22Rv1 (cell line): ENCODE measurements around the gene CCDC93.

Experiments
- ZFX ChIP-seq: fragments of 450-650 bp; IDR thresholded peaks from 2 replicates; pipeline ENCODE4 v1.6.1; 2017; ENCODE audit warnings: antibody characterized with exemption, borderline replicate concordance
- TF ChIP-seq, protein P1 (sequence below): fragments of 450-650 bp; IDR thresholded peaks from 2 replicates; pipeline ENCODE4 v1.5.1; 2017; ENCODE audit warnings: mild to moderate bottlenecking

DNA sequence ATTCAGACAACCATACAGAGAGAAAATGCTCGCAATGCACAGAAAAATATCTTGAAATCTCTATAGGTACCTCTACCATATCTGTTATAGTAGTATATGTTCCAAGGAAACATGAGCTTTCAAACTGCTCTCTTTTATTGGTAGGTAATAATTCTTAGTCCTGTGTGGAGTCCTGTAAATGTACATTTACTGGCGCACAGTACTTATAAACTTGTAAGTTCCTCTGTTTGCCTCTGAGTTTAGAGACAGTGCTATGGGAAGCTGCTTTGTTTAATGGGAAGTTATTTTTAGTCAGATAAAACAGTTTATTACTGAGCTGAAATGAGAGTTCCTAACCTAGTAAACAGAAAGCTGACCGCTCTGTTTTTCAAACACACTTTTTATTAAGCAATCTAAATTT lies 52.7 kb downstream of the CCDC93 start:
- TF ChIP-seq, protein P1, sequence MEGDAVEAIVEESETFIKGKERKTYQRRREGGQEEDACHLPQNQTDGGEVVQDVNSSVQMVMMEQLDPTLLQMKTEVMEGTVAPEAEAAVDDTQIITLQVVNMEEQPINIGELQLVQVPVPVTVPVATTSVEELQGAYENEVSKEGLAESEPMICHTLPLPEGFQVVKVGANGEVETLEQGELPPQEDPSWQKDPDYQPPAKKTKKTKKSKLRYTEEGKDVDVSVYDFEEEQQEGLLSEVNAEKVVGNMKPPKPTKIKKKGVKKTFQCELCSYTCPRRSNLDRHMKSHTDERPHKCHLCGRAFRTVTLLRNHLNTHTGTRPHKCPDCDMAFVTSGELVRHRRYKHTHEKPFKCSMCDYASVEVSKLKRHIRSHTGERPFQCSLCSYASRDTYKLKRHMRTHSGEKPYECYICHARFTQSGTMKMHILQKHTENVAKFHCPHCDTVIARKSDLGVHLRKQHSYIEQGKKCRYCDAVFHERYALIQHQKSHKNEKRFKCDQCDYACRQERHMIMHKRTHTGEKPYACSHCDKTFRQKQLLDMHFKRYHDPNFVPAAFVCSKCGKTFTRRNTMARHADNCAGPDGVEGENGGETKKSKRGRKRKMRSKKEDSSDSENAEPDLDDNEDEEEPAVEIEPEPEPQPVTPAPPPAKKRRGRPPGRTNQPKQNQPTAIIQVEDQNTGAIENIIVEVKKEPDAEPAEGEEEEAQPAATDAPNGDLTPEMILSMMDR = no peak
- no peak for TF ChIP-seq ZFX
